Pons (tissue), 1 donor: Measurements from ENCODE around the gene PPP1R10.
A peak's percentile ranks its signal among the peaks of the same experiment; 100 is the strongest.

Experiments
- DNase-seq: peaks from one replicate; pipeline ENCODE4 v3.0.0-alpha.2; 2016; ENCODE audit warnings: low spot score

Gene PPP1R10

GRCh38 chr6:30556066-30556905, 60.8 kb downstream of the PPP1R10 start, which contains the start of gene GNL1:
Gene GNL1, minus strand, starts transcription at chr6:30556489. Its CDS starts 286 bp downstream, at chr6:30556203.
- DNase-seq: peak; percentile 73

- DNase-seq: peak; percentile 30
These were observed 61.3 kb downstream of the PPP1R10 start for GRCh38 chr6:30555816-30556065.

- no peak for DNase-seq
These were observed 61.9 kb downstream of the PPP1R10 start for GRCh38 chr6:30554962-30555815.

GRCh38 chr6:30554404-30554803, 62.6 kb downstream of the PPP1R10 start:
- DNase-seq: no peak
